H54 (cell line): ENCODE measurements around the gene MT1X.

Experiments used
- DNase-seq: peaks from one replicate; pipeline ENCODE4 v3.0.0; 2011; ENCODE audit warnings: low spot score, mixed read lengths; ENCODE audit not compliant: insufficient read length
- FAIRE-seq: peaks from 3 replicates; lab custom pipeline; 2011; peaks lifted over from hg19 to GRCh38; lab: Jason Lieb, UNC
- POLR2A ChIP-seq: IDR thresholded peaks from 2 replicates; pipeline ENCODE4 v1.6.1; 2011; ENCODE audit warnings: low read depth, mild to moderate bottlenecking, low read length

The MT1X gene

GRCh38 chr16:56679818-56680217 lies 2.5 kb upstream of the MT1X start:
- DNase-seq (no peak), FAIRE-seq (no peak)
- TF ChIP-seq POLR2A: no peak

GRCh38 chr16:56682703-56683397 lies 580 bp downstream of the MT1X start:
- DNase-seq: no peak

GRCh38 chr16:56683424-56684172 lies 1.3 kb downstream of the MT1X start:
- DNase-seq (no peak), FAIRE-seq (no peak)
- TF ChIP-seq POLR2A: no peak

More at GRCh38 chr16:56682703-56683397, 580 bp downstream of the MT1X start:
- TF ChIP-seq POLR2A: no peak
- no peak for FAIRE-seq

- FAIRE-seq (no peak), DNase-seq (no peak)
- TF ChIP-seq POLR2A: peak; percentile 21; the same call in 1 of the 2 replicates
Measured at GRCh38 chr16:56684256-56684925, 2.1 kb downstream of the MT1X start.

- DNase-seq (no peak), FAIRE-seq (no peak)
- no peak for TF ChIP-seq POLR2A
Measured at GRCh38 chr16:56684926-56685590, 2.8 kb downstream of the MT1X start.

- TF ChIP-seq POLR2A: no peak
- FAIRE-seq (no peak), DNase-seq (no peak)
Measured at GRCh38 chr16:56686758-56687157, 4.5 kb downstream of the MT1X start.

- FAIRE-seq (no peak), DNase-seq (no peak)
- no peak for TF ChIP-seq POLR2A
Measured at GRCh38 chr16:56688762-56689161, 6.5 kb downstream of the MT1X start.

GRCh38 chr16:56689171-56689570 lies 6.9 kb downstream of the MT1X start:
- FAIRE-seq: no peak

GRCh38 chr16:56690420-56691122 lies 8.3 kb downstream of the MT1X start:
- DNase-seq: no peak
- FAIRE-seq: no peak
- no peak for TF ChIP-seq POLR2A

More at GRCh38 chr16:56689171-56689570, 6.9 kb downstream of the MT1X start:
- TF ChIP-seq POLR2A: no peak
- no peak for DNase-seq

GRCh38 chr16:56691885-56692284 lies 9.6 kb downstream of the MT1X start:
- no peak for TF ChIP-seq POLR2A
- DNase-seq (peak; percentile 73), FAIRE-seq (peak; percentile 43)

GRCh38 chr16:56695246-56695645 lies 13.0 kb downstream of the MT1X start:
- DNase-seq: no peak
- FAIRE-seq: no peak
- no peak for TF ChIP-seq POLR2A

- FAIRE-seq (no peak), DNase-seq (no peak)
- no peak for TF ChIP-seq POLR2A
Measured at GRCh38 chr16:56697456-56698155, 15.3 kb downstream of the MT1X start.
